Central memory CD8-positive, alpha-beta T cell (primary cell): ENCODE results near the gene SPOPL.
"Not testable (repeated sequence)": the region's sequence is repeated elsewhere in the genome, so short reads cannot be mapped to it uniquely, and the experiment has no call there.

ENCODE experiments used
- ATAC-seq: fragments of 150-1000 bp; cut with Tn5 transposase; replicated peaks from 2 replicates; pipeline ENCODE4 v1.10.0; 2022; ENCODE audit warnings: mild to moderate bottlenecking, moderate FRiP score, moderate number of reproducible peaks; ENCODE audit not compliant: poor library complexity, severe bottlenecking; ENCODE audit errors: extremely low read depth
- DNase-seq, 2 donors: peaks; one replicate each; pipeline ENCODE4 v3.0.0; 2021; ENCODE audit warnings: low spot score in 2 of 2
- H3K27ac Mint-ChIP-seq: one replicate; pipeline ENCODE4 v1.8.0; 2022; ENCODE audit warnings: low read depth, mild to moderate bottlenecking, moderate library complexity, mixed read lengths
- H3K27me3 Mint-ChIP-seq: one replicate; pipeline ENCODE4 v1.8.0; 2022; ENCODE audit warnings: mixed read lengths
- H3K36me3 Mint-ChIP-seq: one replicate; pipeline ENCODE4 v1.8.0; 2022; ENCODE audit warnings: mild to moderate bottlenecking, moderate library complexity, mixed read lengths; ENCODE audit not compliant: insufficient read depth
- H3K4me1 Mint-ChIP-seq: one replicate; pipeline ENCODE4 v1.8.0; 2022; ENCODE audit warnings: mixed read lengths
- H3K4me3 Mint-ChIP-seq: one replicate; pipeline ENCODE4 v1.8.0; 2022; ENCODE audit warnings: mild to moderate bottlenecking, moderate library complexity, mixed read lengths
- H3K9me3 Mint-ChIP-seq: one replicate; pipeline ENCODE4 v1.8.0; 2022; ENCODE audit warnings: mixed read lengths

The SPOPL gene

DNA sequence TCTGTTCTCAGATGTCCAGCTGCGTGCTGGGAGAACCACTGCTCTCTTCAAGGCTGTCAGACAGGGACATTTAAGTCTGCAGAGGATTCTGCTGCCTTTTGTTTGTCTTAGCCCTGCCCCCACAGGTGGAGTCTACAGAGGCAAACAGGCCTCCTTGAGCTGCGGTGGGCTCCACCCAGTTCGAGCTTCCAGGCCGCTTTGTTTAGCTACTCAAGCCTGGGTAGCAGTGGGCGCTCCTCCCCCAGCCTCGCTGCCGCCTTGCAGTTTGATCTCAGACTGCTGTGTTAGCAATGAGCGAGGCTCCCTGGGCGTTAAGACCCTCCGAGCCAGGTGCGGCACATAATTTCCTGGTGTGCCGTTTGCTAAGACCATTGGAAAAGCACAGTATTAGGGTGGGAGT lies 42.6 kb downstream of the SPOPL start:
- H3K4me1 Mint-ChIP-seq, result peaks cover 61% of the 10 kb centered on the region
- H3K36me3 Mint-ChIP-seq, H3K27me3 Mint-ChIP-seq, H3K9me3 Mint-ChIP-seq, H3K4me3 Mint-ChIP-seq, ATAC-seq, DNase-seq, H3K27ac Mint-ChIP-seq: not testable (repeated sequence)

DNA sequence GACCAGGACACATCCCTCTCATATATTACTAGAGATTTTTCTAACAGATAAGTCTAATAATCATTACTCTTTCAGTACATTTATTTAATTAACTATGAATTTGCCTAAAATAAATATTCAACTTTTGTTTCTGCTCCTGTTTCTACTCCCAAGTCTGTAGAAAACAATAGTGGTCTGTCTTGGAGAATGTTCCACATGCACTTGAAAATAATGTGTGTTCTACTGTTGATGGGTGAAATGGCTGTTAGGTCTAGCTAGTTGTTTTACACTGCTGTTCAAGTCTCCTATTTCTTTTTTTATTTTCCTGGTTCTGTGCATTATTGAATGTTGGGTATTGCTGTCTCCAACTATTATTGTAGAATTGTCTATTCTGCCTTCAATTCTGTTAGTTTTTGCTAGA lies 47.2 kb downstream of the SPOPL start:
- ATAC-seq (no peak), DNase-seq (no peak)
- no peaks in the 10 kb centered on the region for H3K9me3 Mint-ChIP-seq
- H3K27me3 Mint-ChIP-seq, result no peaks in the 10 kb centered on the region
- no peak overlapping the region for H3K4me3 Mint-ChIP-seq
- peaks cover 12% of the 10 kb centered on the region for H3K36me3 Mint-ChIP-seq
- peaks cover 30% of the 10 kb centered on the region for H3K4me1 Mint-ChIP-seq
- H3K27ac Mint-ChIP-seq, result no peak overlapping the region

DNA sequence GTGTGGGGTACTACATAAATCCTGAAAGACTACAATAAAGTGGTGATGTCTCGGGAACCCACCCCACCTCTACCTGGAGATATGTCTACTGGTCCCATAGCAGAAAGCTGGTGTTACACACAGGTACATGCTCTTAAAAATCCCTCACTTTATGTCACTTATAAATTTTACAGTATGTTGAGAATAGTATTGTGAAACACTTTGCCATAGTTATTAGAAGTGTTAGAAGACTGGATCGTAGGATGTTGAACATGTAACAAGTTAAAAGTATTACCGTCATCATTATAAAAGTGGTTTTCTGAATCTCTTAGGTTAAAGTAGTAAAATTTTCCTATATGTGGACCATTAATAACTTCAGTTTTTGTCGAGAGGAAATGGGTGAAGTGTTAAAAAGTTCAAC lies 48.6 kb downstream of the SPOPL start:
- H3K4me3 Mint-ChIP-seq, result no peak overlapping the region
- no peak overlapping the region for H3K27ac Mint-ChIP-seq
- ATAC-seq, result no peak
- peaks cover 22% of the 10 kb centered on the region for H3K4me1 Mint-ChIP-seq
- no peaks in the 10 kb centered on the region for H3K27me3 Mint-ChIP-seq
- H3K36me3 Mint-ChIP-seq, result peaks cover 21% of the 10 kb centered on the region
- H3K9me3 Mint-ChIP-seq, result no peaks in the 10 kb centered on the region
- no peak for DNase-seq

DNA sequence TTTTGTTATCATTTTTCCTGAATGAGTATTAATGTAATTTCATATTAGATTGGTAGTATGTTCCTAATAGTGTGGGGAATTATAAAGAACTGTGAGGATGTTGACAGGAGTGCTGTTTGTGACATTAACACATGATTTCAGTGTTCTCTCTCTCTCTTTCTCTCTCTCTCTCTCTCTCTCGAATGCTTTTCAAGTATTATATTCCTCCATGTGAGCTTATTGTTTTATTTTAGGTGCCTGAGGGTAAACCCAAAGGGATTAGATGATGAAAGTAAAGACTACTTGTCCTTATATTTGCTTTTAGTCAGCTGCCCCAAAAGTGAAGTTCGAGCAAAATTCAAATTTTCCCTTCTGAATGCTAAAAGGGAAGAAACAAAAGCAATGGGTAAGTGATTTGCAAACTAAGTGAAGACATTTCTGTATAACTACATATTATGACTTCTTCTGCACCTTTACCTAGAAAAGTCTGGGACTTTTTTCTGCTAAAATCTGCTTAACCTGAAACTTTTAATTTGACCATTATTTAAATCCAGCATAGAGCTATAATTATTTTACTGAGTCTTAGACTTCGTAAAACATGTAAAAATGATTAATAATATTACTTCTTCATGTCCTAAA lies 49.2 kb downstream of the SPOPL start:
- Mint-ChIP-seq H3K27me3 (no peaks in the 10 kb centered on the region), H3K9me3 (no peaks in the 10 kb centered on the region), H3K4me3 (no peak overlapping the region), H3K4me1 (peaks cover 21% of the 10 kb centered on the region), H3K36me3 (peaks cover 23% of the 10 kb centered on the region), H3K27ac (peak overlapping the region; percentile 60)
- DNase-seq (no peak), ATAC-seq (no peak)

DNA sequence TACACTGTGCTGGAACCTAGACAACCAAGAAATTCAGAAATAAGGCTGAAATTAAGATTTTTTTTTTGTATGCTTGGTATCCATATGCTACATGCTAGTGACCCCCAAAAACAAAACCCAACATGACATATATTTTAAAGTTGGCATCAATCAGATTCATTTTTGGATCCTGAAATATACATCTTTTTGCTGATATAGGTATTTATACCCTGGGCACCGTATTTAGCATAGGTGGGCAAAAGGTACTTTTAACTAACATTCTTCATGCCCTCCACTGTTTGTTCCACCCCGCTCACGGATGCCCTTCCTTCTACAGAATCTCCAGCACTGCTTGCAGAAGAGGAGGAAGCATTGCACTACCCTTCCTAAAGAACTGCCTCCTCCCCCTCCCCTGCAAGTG lies 52.6 kb downstream of the SPOPL start:
- DNase-seq (no peak), ATAC-seq (no peak)
- Mint-ChIP-seq H3K4me1 (peaks cover 9% of the 10 kb centered on the region), H3K4me3 (no peak overlapping the region), H3K9me3 (no peaks in the 10 kb centered on the region), H3K27me3 (no peaks in the 10 kb centered on the region), H3K36me3 (peaks cover 27% of the 10 kb centered on the region), H3K27ac (no peak overlapping the region)

DNA sequence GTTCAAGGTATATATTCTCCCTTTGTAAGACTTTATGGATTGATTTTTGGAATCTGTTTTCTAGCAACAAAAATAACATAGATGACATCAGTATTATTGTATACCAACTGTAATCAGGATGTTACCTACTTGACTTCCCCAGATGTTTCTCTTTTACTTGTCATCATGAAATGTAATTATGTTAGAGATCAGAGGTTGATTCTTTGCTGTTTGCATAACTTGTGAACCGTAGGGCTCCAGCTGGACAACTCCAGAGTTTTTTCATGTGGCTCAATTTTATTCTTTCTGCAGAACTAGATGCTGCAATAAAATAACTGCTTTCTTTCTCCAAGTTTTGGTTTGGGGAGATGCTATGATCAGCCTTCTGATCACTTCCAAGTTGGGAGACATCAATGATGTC lies 58.1 kb downstream of the SPOPL start:
- H3K4me1 Mint-ChIP-seq, result no peaks in the 10 kb centered on the region

DNA sequence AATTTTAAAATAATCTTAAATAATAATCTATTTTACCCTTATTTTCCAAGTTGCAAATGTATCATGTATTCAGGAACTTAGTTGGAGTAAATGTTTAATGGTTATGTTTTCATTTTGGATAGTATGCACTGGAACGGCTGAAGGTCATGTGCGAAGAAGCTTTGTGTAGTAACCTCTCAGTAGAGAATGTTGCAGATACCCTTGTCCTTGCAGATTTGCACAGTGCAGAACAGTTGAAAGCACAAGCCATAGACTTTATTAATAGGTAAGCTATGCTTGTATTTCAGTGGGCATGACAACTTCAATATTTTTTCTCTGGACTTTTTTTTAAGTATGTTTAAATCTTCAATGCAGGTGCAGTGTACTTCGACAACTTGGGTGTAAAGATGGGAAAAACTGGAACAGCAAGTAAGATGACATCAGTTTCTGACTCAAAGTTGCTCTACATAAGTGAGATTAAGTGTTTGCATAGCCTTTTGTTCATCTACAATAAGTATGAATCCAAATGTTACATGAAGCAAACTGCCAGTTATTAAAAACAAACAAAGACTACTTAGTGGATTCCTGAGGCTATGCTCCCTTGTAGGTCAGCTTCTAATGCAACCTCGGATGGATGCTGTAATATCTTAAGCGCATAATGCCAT lies 63.1 kb downstream of the SPOPL start:
- no peak overlapping the region for H3K27ac Mint-ChIP-seq
- H3K36me3 Mint-ChIP-seq, result peaks cover 15% of the 10 kb centered on the region
- H3K4me1 Mint-ChIP-seq, result no peaks in the 10 kb centered on the region
- no peaks in the 10 kb centered on the region for H3K27me3 Mint-ChIP-seq
- DNase-seq (no peak), ATAC-seq (no peak)
- no peak overlapping the region for H3K4me3 Mint-ChIP-seq
- H3K9me3 Mint-ChIP-seq, result no peaks in the 10 kb centered on the region

More for the DNA sequence above, 58.1 kb downstream of the SPOPL start:
- Mint-ChIP-seq H3K9me3 (no peaks in the 10 kb centered on the region), H3K27ac (no peak overlapping the region), H3K4me3 (no peak overlapping the region), H3K27me3 (no peaks in the 10 kb centered on the region), H3K36me3 (peaks cover 28% of the 10 kb centered on the region)
- DNase-seq, result no peak
- ATAC-seq, result no peak

DNA sequence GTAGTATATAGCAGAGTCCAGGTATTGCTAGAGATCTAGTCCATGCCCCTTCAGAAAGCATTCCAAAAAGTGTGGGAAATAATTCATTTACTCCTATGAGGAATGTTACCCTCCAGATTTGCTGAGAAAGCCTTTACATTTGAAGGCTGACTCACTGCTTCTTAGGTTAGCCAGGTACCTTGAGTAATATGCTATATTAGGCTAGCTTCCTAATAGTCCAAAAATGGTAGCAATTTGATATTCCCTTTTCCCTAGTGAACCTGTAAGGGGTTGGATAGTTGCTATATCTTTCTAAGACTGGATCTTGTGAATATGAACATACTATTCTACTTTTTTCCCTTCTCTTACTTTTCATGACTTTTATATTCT lies 63.6 kb downstream of the SPOPL start:
- ATAC-seq (no peak), DNase-seq (no peak)
- Mint-ChIP-seq H3K4me1 (no peaks in the 10 kb centered on the region), H3K27me3 (no peaks in the 10 kb centered on the region), H3K36me3 (peaks cover 13% of the 10 kb centered on the region), H3K4me3 (no peak overlapping the region), H3K9me3 (no peaks in the 10 kb centered on the region), H3K27ac (no peak overlapping the region)

DNA sequence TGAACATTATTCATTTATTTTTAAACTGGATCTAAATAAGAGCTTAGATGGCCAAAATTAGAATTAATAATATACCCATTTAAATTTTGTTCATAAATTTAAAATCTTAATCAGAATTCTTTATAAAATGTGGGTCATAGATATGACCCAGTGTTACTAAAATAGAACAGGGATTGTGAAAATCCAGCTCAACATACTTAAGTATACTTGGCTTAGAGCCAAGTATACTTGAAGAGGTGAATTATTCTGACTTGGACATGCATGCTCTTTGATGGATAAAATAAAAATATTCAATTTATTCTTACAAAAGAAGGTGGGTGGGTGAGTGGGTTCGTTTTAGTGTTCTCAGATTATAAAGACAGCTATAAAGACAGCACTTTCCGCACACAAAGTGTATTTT lies 70.7 kb downstream of the SPOPL start:
- no peaks in the 10 kb centered on the region for H3K27me3 Mint-ChIP-seq
- peaks cover 7% of the 10 kb centered on the region for H3K36me3 Mint-ChIP-seq
- peaks cover 8% of the 10 kb centered on the region for H3K9me3 Mint-ChIP-seq
- H3K4me1 Mint-ChIP-seq, result peaks cover 7% of the 10 kb centered on the region
- DNase-seq, result no peak
- no peak overlapping the region for H3K4me3 Mint-ChIP-seq
- no peak overlapping the region for H3K27ac Mint-ChIP-seq
- no peak for ATAC-seq

DNA sequence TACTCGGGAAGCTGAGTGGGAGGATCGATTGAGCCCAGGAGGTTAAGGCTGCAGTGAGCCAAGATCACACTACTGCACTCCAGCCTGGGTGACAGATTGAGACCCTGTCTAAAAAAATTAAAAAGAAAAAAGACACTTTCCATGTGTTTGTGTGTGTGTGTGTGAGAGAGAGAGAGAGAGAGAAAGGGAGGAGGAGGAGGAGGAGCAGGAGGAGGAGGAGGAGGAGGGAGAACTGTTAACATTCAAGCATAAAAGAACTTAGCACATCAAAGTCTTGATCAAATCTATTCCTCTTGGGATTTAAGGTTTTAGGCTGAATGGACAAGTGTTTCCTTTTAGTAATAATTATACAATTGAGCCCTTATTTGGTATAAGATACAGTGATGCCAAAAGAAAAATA lies 75.5 kb downstream of the SPOPL start:
- ATAC-seq, result no peak
- Mint-ChIP-seq H3K4me1 (peaks cover 14% of the 10 kb centered on the region), H3K4me3 (no peak overlapping the region), H3K36me3 (peaks cover 6% of the 10 kb centered on the region), H3K27me3 (no peaks in the 10 kb centered on the region), H3K27ac (no peak overlapping the region), H3K9me3 (peaks cover 8% of the 10 kb centered on the region)
- DNase-seq, result no peak

DNA sequence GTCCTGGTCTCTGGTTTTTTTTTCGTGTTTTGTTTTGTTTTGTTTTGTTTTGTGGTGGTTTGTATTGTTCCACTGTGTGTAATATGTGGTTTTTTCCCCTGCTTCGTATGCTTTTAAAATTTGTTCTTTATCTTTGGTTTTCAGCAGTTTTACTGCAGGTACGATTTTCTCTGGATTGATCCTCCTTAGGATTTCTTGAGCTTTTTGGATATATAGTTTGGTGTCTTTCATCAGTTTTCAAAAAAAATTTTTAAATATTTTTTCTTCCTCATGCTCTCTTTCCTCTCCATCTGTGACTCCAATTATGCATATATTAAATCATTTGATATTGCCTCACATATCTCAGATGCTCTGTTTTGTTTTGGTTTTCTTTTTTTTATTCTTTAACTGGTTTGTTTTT lies 78.0 kb downstream of the SPOPL start:
- peaks cover 7% of the 10 kb centered on the region for H3K9me3 Mint-ChIP-seq
- peaks cover 14% of the 10 kb centered on the region for H3K4me1 Mint-ChIP-seq
- no peak for DNase-seq
- no peak for ATAC-seq
- H3K4me3 Mint-ChIP-seq, result no peak overlapping the region
- H3K27me3 Mint-ChIP-seq, result no peaks in the 10 kb centered on the region
- H3K36me3 Mint-ChIP-seq, result peaks cover 10% of the 10 kb centered on the region
- no peak overlapping the region for H3K27ac Mint-ChIP-seq

DNA sequence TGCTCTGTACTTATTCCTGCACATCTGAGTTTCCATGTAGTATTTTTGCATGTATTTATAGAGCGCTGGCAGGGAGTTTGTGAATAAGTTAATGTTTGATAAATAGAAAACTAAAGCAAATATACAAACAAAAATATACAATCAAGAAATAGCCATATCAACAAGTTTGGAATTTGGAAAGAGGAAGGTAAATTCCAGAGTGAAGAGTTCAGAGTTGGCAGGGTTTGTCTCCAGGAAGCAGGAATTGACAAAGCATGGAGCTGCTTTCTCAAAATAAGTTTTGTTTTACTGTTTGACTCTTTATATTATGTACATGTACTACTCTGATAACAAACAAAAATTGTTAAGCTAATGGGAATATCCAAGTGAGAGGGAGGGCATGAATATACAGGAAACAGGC lies 80.3 kb downstream of the SPOPL start:
- no peaks in the 10 kb centered on the region for H3K9me3 Mint-ChIP-seq
- peak overlapping the region; percentile 16 for H3K27ac Mint-ChIP-seq
- H3K36me3 Mint-ChIP-seq, result peaks cover 11% of the 10 kb centered on the region
- ATAC-seq (no peak), DNase-seq (no peak)
- peaks cover 7% of the 10 kb centered on the region for H3K4me1 Mint-ChIP-seq
- H3K4me3 Mint-ChIP-seq, result no peak overlapping the region
- no peaks in the 10 kb centered on the region for H3K27me3 Mint-ChIP-seq

DNA sequence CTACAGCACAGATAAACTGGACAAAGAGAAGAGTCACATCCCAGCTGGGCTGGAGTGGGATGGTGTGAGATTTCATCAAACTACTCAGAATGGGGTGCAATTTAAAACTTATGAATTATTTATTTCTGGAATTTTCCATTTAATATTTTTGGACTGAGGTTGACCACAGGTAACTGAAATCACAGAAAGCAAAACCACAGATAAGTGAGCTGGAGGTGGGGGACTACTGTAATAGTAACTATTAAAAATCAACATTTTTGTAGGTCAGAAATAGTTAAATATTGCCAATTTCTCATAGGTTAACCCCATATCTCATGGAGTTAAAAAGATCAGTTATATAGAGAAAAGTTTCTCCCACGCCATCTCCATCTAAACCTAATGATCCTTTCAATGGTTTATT lies 88.1 kb downstream of the SPOPL start:
- Mint-ChIP-seq H3K27me3 (no peaks in the 10 kb centered on the region), H3K36me3 (peaks cover 7% of the 10 kb centered on the region), H3K9me3 (no peaks in the 10 kb centered on the region), H3K4me1 (no peaks in the 10 kb centered on the region), H3K27ac (no peak overlapping the region), H3K4me3 (no peak overlapping the region)
- ATAC-seq (no peak), DNase-seq (no peak)
